ENCODE results near the gene LIF.

Gene LIF

DNA sequence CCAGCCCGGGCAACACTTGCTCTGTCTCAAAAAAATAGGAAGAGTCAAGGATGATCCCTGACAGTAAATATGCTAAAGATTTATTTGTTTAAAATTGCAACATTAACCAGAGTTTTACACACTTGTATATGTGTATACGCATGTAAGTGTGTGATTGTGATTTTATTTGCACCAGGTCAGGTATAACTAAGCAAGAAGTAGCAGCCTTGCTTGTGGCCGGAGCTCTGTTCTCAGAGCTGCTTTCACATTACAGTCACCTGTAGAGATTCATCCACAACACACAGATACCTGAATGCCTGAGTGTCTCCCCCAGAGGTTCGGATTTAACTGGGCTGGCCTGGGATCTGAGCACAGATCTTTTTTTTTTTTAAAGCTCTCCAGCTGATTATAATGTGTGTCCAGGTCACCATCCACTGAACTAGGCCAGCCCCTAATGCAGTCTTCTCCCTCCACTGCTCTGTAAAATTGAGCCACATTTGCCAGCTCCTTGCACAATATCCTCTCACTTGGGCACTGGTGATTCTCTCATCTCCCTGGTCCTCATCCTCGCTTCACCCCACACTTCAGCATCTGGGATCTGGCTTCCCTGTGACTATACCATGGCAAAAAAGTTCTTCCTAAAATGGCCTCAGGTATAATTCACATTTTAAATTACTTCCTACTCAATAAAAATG lies 48.3 kb downstream of the LIF start:
- Histone ChIP-seq H3K4me1 (ENCODE audit: control insufficient read depth in 1 of 2, insufficient read depth in 2 of 2, low read length in 2 of 2) (peaks cover 0 to 8% of the 10 kb centered on the region in 2 donors), H3K4me3 (ENCODE audit: low read depth in 1 of 2, low read length in 2 of 2) (no peak overlapping the region), H3K27ac (ENCODE audit: low read length) (no peak overlapping the region), H3K27me3 (ENCODE audit: low read depth, low read length) (no peaks in the 10 kb centered on the region), H3K36me3 (ENCODE audit: control insufficient read depth in 1 of 2, insufficient read depth in 2 of 2, low read length in 2 of 2) (peaks cover 0 to 9% of the 10 kb centered on the region in 2 donors), H3K9me3 (ENCODE audit: control insufficient read depth in 1 of 2, low read length in 2 of 2) (no peaks in the 10 kb centered on the region)

DNA sequence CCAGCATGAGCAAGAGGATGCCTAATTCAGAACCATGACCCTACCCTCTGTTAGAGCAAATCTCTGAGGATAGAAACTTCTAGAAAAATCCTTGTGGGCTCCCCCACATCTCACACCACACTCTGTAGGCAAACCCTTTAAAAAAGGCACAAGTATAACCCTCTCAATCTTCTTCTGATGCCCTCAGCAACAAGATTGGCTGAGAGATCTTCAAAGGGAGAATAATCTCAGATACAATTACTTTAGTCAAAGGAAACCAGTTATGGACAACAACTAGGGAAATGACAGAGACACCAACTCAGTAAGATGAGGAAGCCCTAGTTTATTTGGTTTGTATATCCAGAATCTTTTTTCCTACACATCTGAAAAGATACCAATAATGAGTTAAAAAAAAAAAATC lies 49.2 kb downstream of the LIF start:
- Histone ChIP-seq H3K4me3 (ENCODE audit: low read depth in 1 of 2, low read length in 2 of 2) (no peak overlapping the region), H3K9me3 (ENCODE audit: control insufficient read depth in 1 of 2, low read length in 2 of 2) (no peaks in the 10 kb centered on the region), H3K36me3 (ENCODE audit: control insufficient read depth in 1 of 2, insufficient read depth in 2 of 2, low read length in 2 of 2) (peaks cover 0 to 9% of the 10 kb centered on the region in 2 donors), H3K27me3 (ENCODE audit: low read depth, low read length) (no peaks in the 10 kb centered on the region), H3K4me1 (ENCODE audit: control insufficient read depth in 1 of 2, insufficient read depth in 2 of 2, low read length in 2 of 2) (peaks cover 0 to 8% of the 10 kb centered on the region in 2 donors), H3K27ac (ENCODE audit: low read length) (peak overlapping the region; percentile 41)

DNA sequence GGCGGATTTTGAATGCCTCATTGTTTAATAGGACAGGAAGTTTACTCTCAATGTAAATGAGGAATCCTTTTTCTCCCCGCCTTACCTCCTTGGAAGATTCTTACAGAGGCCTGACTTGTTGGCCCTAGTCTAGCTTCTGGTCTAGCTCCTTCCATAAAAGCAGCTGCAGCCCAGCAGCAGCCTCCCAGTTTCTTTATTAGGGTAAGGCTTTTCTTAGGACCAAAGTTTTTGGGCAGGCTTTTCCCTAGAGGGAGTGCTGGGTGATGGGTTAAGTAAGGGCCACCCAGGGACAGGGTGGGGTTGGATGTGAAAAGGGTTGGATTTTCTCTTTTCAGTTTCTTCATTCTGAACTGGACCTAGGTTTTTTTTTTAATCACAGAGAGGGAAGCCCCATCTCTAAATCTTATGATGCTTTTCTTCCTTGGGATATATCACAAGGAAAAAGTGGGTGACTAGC lies 49.7 kb downstream of the LIF start:
- H3K27ac ChIP-seq (ENCODE audit: low read length) = peak overlapping the region; percentile 67
- peaks cover 0 to 8% of the 10 kb centered on the region in 2 donors for H3K4me1 ChIP-seq (ENCODE audit: control insufficient read depth in 1 of 2, insufficient read depth in 2 of 2, low read length in 2 of 2)
- H3K9me3 ChIP-seq (ENCODE audit: control insufficient read depth in 1 of 2, low read length in 2 of 2) = no peaks in the 10 kb centered on the region
- H3K36me3 ChIP-seq (ENCODE audit: control insufficient read depth in 1 of 2, insufficient read depth in 2 of 2, low read length in 2 of 2) = peaks cover 0 to 9% of the 10 kb centered on the region in 2 donors
- H3K27me3 ChIP-seq (ENCODE audit: low read depth, low read length) = no peaks in the 10 kb centered on the region
- H3K4me3 ChIP-seq (ENCODE audit: low read depth in 1 of 2, low read length in 2 of 2) = no peak overlapping the region

DNA sequence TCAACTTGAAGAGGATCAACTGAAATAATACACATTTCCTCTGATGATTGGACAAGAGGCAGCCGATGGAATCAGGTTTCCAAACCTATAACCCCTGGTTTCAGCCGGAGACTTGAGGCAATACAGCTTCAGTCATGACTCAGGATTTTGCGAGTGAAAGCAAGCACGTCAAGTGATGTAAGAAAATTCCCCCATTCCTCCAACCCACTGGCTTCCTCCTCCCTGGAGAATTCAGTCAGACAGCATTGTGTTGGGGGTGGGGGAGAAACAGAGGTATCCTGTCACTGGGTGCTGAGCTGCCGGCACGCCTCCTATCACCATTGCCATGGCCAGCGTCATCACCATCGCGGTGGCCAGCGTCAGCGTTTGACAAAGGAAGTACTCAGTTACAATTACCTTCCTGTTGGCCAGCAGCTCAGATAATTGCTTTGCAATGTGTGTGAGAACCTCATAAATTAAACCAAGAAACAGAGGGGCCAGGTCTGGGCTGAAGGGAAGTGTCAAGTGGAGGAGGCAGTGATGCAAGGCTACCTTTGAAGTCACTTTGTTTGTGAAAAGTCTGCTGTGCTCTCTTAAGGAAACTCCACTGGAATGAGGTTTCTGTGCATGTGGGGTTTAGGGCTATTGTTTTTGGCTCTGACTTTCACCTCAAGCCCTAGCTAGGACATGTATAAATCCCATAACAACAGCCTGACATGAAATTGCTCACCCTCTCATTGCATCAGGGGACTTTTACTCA lies 50.2 kb downstream of the LIF start:
- H3K4me3 ChIP-seq (ENCODE audit: low read depth in 1 of 2, low read length in 2 of 2) = no peak overlapping the region
- H3K27ac ChIP-seq (ENCODE audit: low read length) = peak overlapping the region; percentile 67
- peaks cover 0 to 8% of the 10 kb centered on the region in 2 donors for H3K4me1 ChIP-seq (ENCODE audit: control insufficient read depth in 1 of 2, insufficient read depth in 2 of 2, low read length in 2 of 2)
- H3K36me3 ChIP-seq (ENCODE audit: control insufficient read depth in 1 of 2, insufficient read depth in 2 of 2, low read length in 2 of 2) = peaks cover 0 to 9% of the 10 kb centered on the region in 2 donors
- no peaks in the 10 kb centered on the region for H3K9me3 ChIP-seq (ENCODE audit: control insufficient read depth in 1 of 2, low read length in 2 of 2)
- no peaks in the 10 kb centered on the region for H3K27me3 ChIP-seq (ENCODE audit: low read depth, low read length)

DNA sequence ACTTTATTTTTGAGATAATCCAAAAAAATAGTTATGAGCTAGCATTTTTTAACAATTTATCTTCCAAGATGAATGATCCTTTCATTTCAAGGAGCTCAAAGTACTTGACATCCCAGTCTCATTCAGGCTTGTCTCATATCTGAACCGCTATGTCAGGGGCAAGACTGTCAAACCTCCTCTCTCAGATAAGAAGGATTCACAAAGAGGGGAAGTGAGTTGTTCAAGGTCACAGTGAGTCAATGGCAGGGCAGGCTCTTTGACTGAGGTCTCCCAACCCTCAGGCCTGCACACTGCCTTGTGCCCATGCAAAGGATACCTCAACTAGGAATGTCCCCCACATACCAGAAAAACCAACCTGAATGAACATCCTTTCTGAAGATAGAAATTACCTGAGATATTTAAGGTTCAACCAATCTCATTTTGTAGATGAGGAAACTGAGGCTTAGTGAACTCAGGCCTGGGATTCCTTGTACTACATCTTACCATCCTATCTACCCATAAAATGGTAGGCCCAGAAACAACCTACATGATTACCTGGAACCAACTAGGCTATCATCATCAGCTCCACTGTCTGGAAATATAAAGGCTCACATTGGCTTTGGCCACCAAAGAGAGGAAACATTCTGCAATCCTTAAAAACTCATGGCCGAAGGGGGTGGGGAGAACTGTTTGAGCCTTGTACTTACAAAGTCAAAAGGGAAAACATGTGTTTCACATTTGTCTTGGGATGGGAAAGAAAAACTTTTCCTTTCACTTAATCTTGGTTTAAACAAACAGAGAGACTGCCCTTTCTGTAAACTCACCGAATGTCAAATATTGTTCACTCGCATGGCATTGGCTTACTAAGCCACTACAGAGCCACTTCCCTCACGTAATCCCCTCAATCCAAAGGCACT lies 51.1 kb downstream of the LIF start:
- Histone ChIP-seq H3K36me3 (ENCODE audit: control insufficient read depth in 1 of 2, insufficient read depth in 2 of 2, low read length in 2 of 2) (peaks cover 0 to 9% of the 10 kb centered on the region in 2 donors), H3K27me3 (ENCODE audit: low read depth, low read length) (no peaks in the 10 kb centered on the region), H3K4me1 (ENCODE audit: control insufficient read depth in 1 of 2, insufficient read depth in 2 of 2, low read length in 2 of 2) (peaks cover 0 to 8% of the 10 kb centered on the region in 2 donors), H3K4me3 (ENCODE audit: low read depth in 1 of 2, low read length in 2 of 2) (no peak overlapping the region), H3K27ac (ENCODE audit: low read length) (peak overlapping the region; percentile 2), H3K9me3 (ENCODE audit: control insufficient read depth in 1 of 2, low read length in 2 of 2) (no peaks in the 10 kb centered on the region)

DNA sequence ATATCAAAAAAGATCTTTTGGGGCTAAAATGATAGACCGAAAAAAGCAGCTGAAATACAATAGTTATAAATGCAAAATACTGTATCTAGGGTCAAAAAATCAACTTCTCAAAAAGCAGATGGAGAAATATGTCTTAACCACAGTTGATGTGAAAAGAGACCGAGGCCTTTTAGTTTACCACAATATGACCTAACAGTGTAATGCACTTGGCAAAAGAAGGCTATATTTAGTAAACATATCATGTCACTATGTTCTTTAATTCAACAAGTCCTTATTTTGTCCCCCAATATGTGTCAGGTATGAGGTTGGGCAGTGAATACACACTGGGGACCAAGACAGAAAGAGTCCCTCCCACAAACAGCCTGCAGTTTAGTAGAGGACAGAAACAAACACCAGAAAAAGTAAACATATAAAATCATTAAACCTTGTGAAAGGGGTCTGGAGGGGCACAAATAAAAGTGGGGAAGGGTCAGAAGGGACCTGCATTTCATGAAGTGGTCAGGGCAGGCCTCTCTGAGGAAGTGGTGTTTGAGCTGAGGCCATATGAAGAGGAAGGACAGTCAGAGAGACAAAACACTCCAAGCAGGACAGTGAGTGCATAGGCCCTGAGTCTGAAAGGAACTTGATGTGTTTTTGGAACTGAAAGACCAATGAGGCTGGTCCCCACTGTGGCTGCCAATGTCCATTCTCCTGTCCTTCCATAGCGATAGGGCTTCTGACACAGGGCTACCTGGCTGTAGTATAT lies 53.4 kb downstream of the LIF start:
- Histone ChIP-seq H3K4me3 (ENCODE audit: low read depth in 1 of 2, low read length in 2 of 2) (no peak overlapping the region), H3K9me3 (ENCODE audit: control insufficient read depth in 1 of 2, low read length in 2 of 2) (no peaks in the 10 kb centered on the region), H3K27ac (ENCODE audit: low read length) (no peak overlapping the region), H3K36me3 (ENCODE audit: control insufficient read depth in 1 of 2, insufficient read depth in 2 of 2, low read length in 2 of 2) (peaks cover 0 to 9% of the 10 kb centered on the region in 2 donors), H3K27me3 (ENCODE audit: low read depth, low read length) (no peaks in the 10 kb centered on the region), H3K4me1 (ENCODE audit: control insufficient read depth in 1 of 2, insufficient read depth in 2 of 2, low read length in 2 of 2) (peaks cover 0 to 8% of the 10 kb centered on the region in 2 donors)

DNA sequence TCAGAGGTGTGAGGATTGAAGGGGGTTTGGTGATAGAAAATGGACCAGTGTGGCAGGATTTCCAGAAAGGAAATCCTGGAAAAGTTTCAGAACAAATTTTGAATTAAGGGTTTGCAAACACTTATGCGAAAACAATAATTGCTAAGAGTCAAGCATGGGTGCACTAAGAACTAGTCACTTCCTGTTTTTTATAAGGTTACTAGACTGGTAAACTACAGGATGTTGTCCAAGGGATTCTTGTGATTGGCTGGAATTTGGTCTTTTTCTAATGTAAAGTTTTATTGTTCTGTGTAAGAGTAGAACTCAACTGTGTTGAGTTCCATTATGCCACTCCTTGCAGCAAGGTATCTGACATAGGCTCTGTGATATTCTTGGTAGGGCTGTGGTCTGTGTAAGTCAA lies 54.1 kb downstream of the LIF start:
- Histone ChIP-seq H3K4me3 (ENCODE audit: low read depth in 1 of 2, low read length in 2 of 2) (no peak overlapping the region), H3K27me3 (ENCODE audit: low read depth, low read length) (no peaks in the 10 kb centered on the region), H3K27ac (ENCODE audit: low read length) (no peak overlapping the region), H3K36me3 (ENCODE audit: control insufficient read depth in 1 of 2, insufficient read depth in 2 of 2, low read length in 2 of 2) (peaks cover 0 to 9% of the 10 kb centered on the region in 2 donors), H3K9me3 (ENCODE audit: control insufficient read depth in 1 of 2, low read length in 2 of 2) (no peaks in the 10 kb centered on the region), H3K4me1 (ENCODE audit: control insufficient read depth in 1 of 2, insufficient read depth in 2 of 2, low read length in 2 of 2) (peaks cover 0 to 8% of the 10 kb centered on the region in 2 donors)

DNA sequence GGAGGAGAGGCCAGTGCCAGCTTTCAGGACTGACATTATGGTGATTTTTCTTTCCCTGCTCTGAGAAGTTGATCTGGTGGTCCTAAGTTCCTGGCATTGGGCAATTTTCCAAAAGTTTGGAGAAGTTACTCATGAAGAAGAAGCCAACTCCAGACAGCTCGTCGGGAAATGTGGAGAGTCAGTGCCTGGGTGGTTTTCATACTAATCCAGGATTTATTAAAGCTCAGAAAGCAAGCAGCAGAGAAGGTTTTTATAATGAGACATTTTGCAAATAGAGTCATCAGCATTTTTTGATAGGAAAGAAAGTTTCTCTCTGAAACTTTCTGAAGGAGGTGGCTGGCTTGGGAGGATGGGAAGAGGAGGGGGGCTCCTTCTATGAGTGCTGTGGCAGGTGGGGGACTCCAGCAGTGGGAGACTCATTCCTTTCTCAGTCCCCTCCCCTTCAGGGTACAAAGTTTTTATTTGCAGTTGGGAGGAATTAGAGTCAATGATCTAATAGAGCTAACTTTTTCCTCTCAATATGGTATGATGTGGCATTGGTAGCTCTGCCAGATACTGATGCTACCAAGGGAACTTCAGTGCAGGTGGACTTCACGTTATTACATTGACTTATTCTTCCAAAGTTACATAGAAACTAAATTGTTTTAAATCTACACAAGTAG lies 55.4 kb downstream of the LIF start:
- H3K4me1 ChIP-seq (ENCODE audit: control insufficient read depth in 1 of 2, insufficient read depth in 2 of 2, low read length in 2 of 2) = no peaks in the 10 kb centered on the region
- H3K27ac ChIP-seq (ENCODE audit: low read length) = no peak overlapping the region
- peaks cover 0 to 6% of the 10 kb centered on the region in 2 donors for H3K36me3 ChIP-seq (ENCODE audit: control insufficient read depth in 1 of 2, insufficient read depth in 2 of 2, low read length in 2 of 2)
- no peaks in the 10 kb centered on the region for H3K27me3 ChIP-seq (ENCODE audit: low read depth, low read length)
- H3K9me3 ChIP-seq (ENCODE audit: control insufficient read depth in 1 of 2, low read length in 2 of 2) = no peaks in the 10 kb centered on the region
- H3K4me3 ChIP-seq (ENCODE audit: low read depth in 1 of 2, low read length in 2 of 2) = no peak overlapping the region

DNA sequence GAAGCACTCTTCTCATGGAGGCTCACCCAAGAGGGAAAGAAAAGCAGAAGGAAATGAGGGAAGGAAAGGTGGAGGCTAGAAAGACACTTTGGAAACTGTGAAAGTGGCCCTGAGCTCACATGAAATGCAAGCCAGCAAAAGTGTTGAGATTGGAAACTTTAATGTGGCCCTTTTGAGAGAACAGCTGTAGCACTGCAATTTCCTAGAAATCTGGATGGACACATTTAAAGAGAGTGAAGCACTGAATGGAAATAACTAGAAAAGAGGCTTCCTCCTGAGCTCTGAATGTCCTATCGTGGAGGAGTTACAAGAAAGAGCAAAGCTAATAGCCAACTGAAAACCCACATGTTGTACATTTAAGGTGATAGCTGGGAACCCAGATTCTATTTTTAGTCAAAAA lies 56.0 kb downstream of the LIF start:
- H3K9me3 ChIP-seq (ENCODE audit: control insufficient read depth in 1 of 2, low read length in 2 of 2) = no peaks in the 10 kb centered on the region
- no peak overlapping the region for H3K4me3 ChIP-seq (ENCODE audit: low read depth in 1 of 2, low read length in 2 of 2)
- H3K4me1 ChIP-seq (ENCODE audit: control insufficient read depth in 1 of 2, insufficient read depth in 2 of 2, low read length in 2 of 2) = no peaks in the 10 kb centered on the region
- H3K36me3 ChIP-seq (ENCODE audit: control insufficient read depth in 1 of 2, insufficient read depth in 2 of 2, low read length in 2 of 2) = peaks cover 0 to 4% of the 10 kb centered on the region in 2 donors
- H3K27ac ChIP-seq (ENCODE audit: low read length) = no peak overlapping the region
- no peaks in the 10 kb centered on the region for H3K27me3 ChIP-seq (ENCODE audit: low read depth, low read length)
